Heart left ventricle (tissue), 16 donors: ENCODE measurements around the gene CAT. TPM values are rescaled to one million over a fixed set of nuclear protein-coding genes. Genes with fewer than 3 reads are reported as not detected.

Source experiments
- ATAC-seq, 4 donors: fragments of 200-7000 bp; cut with Tn5 transposase; one replicate each; pipeline ENCODE4 v1.9.1; 2020 to 2022; ENCODE audit warnings: moderate library complexity in 4 of 4, mild to moderate bottlenecking in 3 of 4, moderate number of reproducible peaks in 1 of 4
- DNase-seq, 5 donors: peaks; one replicate each; pipeline ENCODE4 v3.0.0-alpha.2; 2020
- H3K27ac ChIP-seq, 12 donors: fragments of 200-600 bp; sonication (generic) in 4 of 12; one replicate each; pipeline versions ENCODE4 v1.5.0 to v1.8.0; 2016 to 2022; ENCODE audit warnings: mild to moderate bottlenecking in 2 of 12
- H3K27me3 ChIP-seq, 9 donors: fragments of 200-600 bp; sonication (generic) in 2 of 9; one replicate each; pipeline versions ENCODE4 v1.5.1 to v1.8.0; 2016 to 2022; ENCODE audit warnings: mild to moderate bottlenecking in 3 of 9
- H3K36me3 ChIP-seq, 9 donors: fragments of 200-600 bp; sonication (generic) in 2 of 9; one replicate each; pipeline versions ENCODE4 v1.5.0 to v1.8.0; 2018 to 2022; ENCODE audit warnings: mild to moderate bottlenecking in 2 of 9
- H3K4me1 ChIP-seq, 12 donors: fragments of 200-600 bp; sonication (generic) in 4 of 12; one replicate each; pipeline versions ENCODE4 v1.5.0 to v1.8.0; 2016 to 2022; ENCODE audit warnings: mild to moderate bottlenecking in 3 of 12
- H3K4me3 ChIP-seq, 12 donors: fragments of 200-600 bp; sonication (generic) in 4 of 12; one replicate each; pipeline versions ENCODE4 v1.5.0 to v1.8.0; 2017 to 2022; ENCODE audit warnings: mild to moderate bottlenecking in 9 of 12, moderate library complexity in 4 of 12
- H3K9me3 ChIP-seq, 12 donors: fragments of 200-600 bp; sonication (generic) in 4 of 12; one replicate each; pipeline versions ENCODE4 v1.5.0 to v1.8.0; 2016 to 2022; ENCODE audit warnings: mild to moderate bottlenecking in 1 of 12
- CTCF ChIP-seq, 12 donors: fragments of 200-600 bp; sonication (generic) in 4 of 12; IDR thresholded peaks; one replicate each; pipeline versions ENCODE4 v1.5.0 to v1.8.0; 2018 to 2022; ENCODE audit warnings: antibody characterized with exemption in 12 of 12, mild to moderate bottlenecking in 5 of 12
- POLR2A ChIP-seq, 2 donors: fragments of 450-650 bp; IDR thresholded peaks; one replicate each; pipeline ENCODE4 v1.6.1; 2017; ENCODE audit warnings: antibody characterized with exemption in 2 of 2, mild to moderate bottlenecking in 2 of 2, moderate library complexity in 2 of 2
- WGBS, 4 donors: extraction: QIAGEN DNeasy Blood & Tissue Kit in 2 of 4; methylation state at CpG; one replicate each; pipeline versions ENCODE4 v1.1.5 to v1.1.7; 2013 to 2018; 5-methylcytosine and 5-hydroxymethylcytosine counted together
- intact Hi-C, 10 donors: fragments of 100-400 bp; cut with DNase I; formaldehyde crosslinking; loops; one replicate each; pipeline versions ENCODE4 v1.11.1 to v1.14.2; 2022
- polyA plus RNA-seq, 2 donors: library from polyadenylated mRNA; stranded (reverse); fragments of 200-250 nt; gene quantifications; one replicate each; pipeline ENCODE4 v1.2.3, GENCODE V29; 2013
- total RNA-seq, 9 donors: library from RNA; depleted of rRNA in 2 of 9; stranded (reverse); fragments of >200 nt in 2 of 9; fragmentation: NEBNext Ultra II Directional in 3 of 9; extraction: Animal tissue kit (Norgen Biotek cat#: 25700) in 3 of 9; gene quantifications; one replicate each; pipeline versions ENCODE4 v1.1.0 to v1.2.4, GENCODE V29; 2016 to 2023
- donor health status: ischemic (EF 13 %, LVEDD 7.1; RV severe dilation, severe dysfunction).
- donor health status: healthy with polysubstance abuse.
- donor health status: DM: no; HTN: yes; CAD: no.
- donor health status: DM: no; HTN: no; CAD: no.
- donor health status: ischemic (EF 25% LVEDD 6.9; RV normal size, moderate dysfunction).
- donor health status: ischemic (EF 25% LVEDD 5.7; RV mildly dilated, moderate dysfunction).
- donor health status: healthy.
- donor health status: DM: yes; HTN: yes; CAD: no.
- donor health status: ischemic (EF 35%, LVEDD 5.7; RV mildly dilated, moderate dysfunction).
- donor health status: nonischemic (EF 11% LVEDD 7.7; RV severe dilation, severe dysfunction).
- donor health status: DM: yes; HTN: yes; CAD: no.
- donor health status: PGD.
- donor health status: ischemic (EF 29% LVEDD 5.4; RV normal size, mild dysfunction).
- donor health status: nonischemic (EF 23%, LVEDD 6.1; RV moderate dilation, normal function).

Gene CAT
- total and polyA plus RNA-seq, 11 donors, result 49.9 to 183 (median 88.6) TPM

GRCh38 chr11:34397120-34397519 is 41.6 kb upstream of the CAT start:
- H3K27ac ChIP-seq, result no peak overlapping the region
- H3K4me3 ChIP-seq, result no peak overlapping the region
- peaks cover 0 to 3% (median 0%) of the 10 kb centered on the region in 12 donors for H3K4me1 ChIP-seq
- TF ChIP-seq POLR2A (IDR thresholded peaks at IDR 0.05) (no peak), CTCF (IDR thresholded peaks at IDR 0.05) (no peak)
- peaks cover 0 to 19% (median 5%) of the 10 kb centered on the region in 12 donors for H3K9me3 ChIP-seq
- intact Hi-C loops, result no loop called here
- 74 to 78% (median 75%) methylated on average over 1 of the region's 1 CpG for WGBS, 4 donors
- no peak for DNase-seq
- no peak for ATAC-seq
- H3K27me3 ChIP-seq, result no peaks in the 10 kb centered on the region
- H3K36me3 ChIP-seq, result no peaks in the 10 kb centered on the region

DNA sequence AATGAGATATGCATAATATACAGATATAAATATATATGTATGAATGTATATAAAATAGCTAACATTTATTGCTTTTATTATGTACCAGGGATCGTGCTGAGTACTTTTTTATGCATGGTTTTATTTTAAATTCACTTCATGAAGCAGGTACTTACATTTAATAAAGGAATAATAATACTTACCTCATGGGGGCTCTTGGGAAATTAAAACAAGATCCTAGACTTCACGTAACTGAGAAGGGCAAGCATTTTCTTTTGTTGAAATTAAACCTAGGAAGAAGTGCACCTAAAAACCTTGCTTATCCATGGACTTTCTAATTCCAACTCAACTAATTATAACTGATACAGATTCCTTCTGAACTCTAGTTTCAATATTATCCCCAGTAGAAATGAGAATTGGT is 40.9 kb upstream of the CAT start:
- no peaks in the 10 kb centered on the region for H3K36me3 ChIP-seq
- TF ChIP-seq CTCF (IDR thresholded peaks at IDR 0.05) (no peak), POLR2A (IDR thresholded peaks at IDR 0.05) (no peak)
- no peak overlapping the region for H3K27ac ChIP-seq
- WGBS, 4 donors, result 65 to 79% (median 72%) methylated on average over 2 of the region's 2 CpGs
- H3K27me3 ChIP-seq, result no peaks in the 10 kb centered on the region
- intact Hi-C loops, result no loop called here
- ATAC-seq (no peak), DNase-seq (no peak)
- H3K4me1 ChIP-seq, result peaks cover 0 to 3% (median 0%) of the 10 kb centered on the region in 12 donors
- H3K9me3 ChIP-seq, result peaks cover 0 to 15% (median 5%) of the 10 kb centered on the region in 12 donors
- no peak overlapping the region for H3K4me3 ChIP-seq

GRCh38 chr11:34403431-34403830 is 35.3 kb upstream of the CAT start:
- H3K27me3 ChIP-seq, result peaks cover 0 to 9% (median 0%) of the 10 kb centered on the region in 9 donors
- no peak overlapping the region for H3K4me3 ChIP-seq
- DNase-seq, result no peak
- no peaks in the 10 kb centered on the region for H3K36me3 ChIP-seq
- intact Hi-C loops, result no loop called here
- H3K27ac ChIP-seq, result no peak overlapping the region
- ATAC-seq, result no peak
- peaks cover 0 to 5% (median 0%) of the 10 kb centered on the region in 12 donors for H3K4me1 ChIP-seq
- H3K9me3 ChIP-seq, result no peaks in the 10 kb centered on the region
- no peak for TF ChIP-seq CTCF (IDR thresholded peaks at IDR 0.05)
- TF ChIP-seq POLR2A (IDR thresholded peaks at IDR 0.05), result no peak
- WGBS, 4 donors, result 71 to 84% (median 78%) methylated on average over 4 of the region's 4 CpGs

GRCh38 chr11:34404280-34404679 is 34.5 kb upstream of the CAT start:
- TF ChIP-seq POLR2A (IDR thresholded peaks at IDR 0.05), result no peak
- no peak for TF ChIP-seq CTCF (IDR thresholded peaks at IDR 0.05)
- Histone ChIP-seq H3K4me3 (no peak overlapping the region), H3K36me3 (no peaks in the 10 kb centered on the region), H3K4me1 (peaks cover 0 to 5% (median 0%) of the 10 kb centered on the region in 12 donors), H3K27me3 (peaks cover 0 to 10% (median 0%) of the 10 kb centered on the region in 9 donors), H3K27ac (no peak overlapping the region), H3K9me3 (no peaks in the 10 kb centered on the region)
- 84 to 90% (median 86%) methylated on average over 6 of the region's 6 CpGs for WGBS, 4 donors
- DNase-seq (no peak), ATAC-seq (no peak)
- intact Hi-C loops, result no loop called here
